NT2/D1 (cell line): ENCODE results near the gene PLD1.

ENCODE experiments used
- SUZ12 ChIP-seq: IDR thresholded peaks from 2 replicates; pipeline ENCODE4 v1.6.1; 2011; ENCODE audit not compliant: insufficient read length, insufficient read depth; ENCODE audit errors: extremely low read depth
- YY1 ChIP-seq: IDR thresholded peaks from 2 replicates; pipeline ENCODE4 v1.6.1; 2011; ENCODE audit not compliant: insufficient read length, insufficient read depth
- ZNF274 ChIP-seq: IDR thresholded peaks from 2 replicates; pipeline ENCODE4 v1.6.1; 2011; ENCODE audit warnings: mild to moderate bottlenecking, low read depth, low read length

- TF ChIP-seq ZNF274 (no peak), YY1 (no peak), SUZ12 (no peak)
Measured at GRCh38 chr3:171743327-171744157, 66.7 kb downstream of the PLD1 start.
